ENCODE data around the gene AP1G2.

The AP1G2 gene

DNA sequence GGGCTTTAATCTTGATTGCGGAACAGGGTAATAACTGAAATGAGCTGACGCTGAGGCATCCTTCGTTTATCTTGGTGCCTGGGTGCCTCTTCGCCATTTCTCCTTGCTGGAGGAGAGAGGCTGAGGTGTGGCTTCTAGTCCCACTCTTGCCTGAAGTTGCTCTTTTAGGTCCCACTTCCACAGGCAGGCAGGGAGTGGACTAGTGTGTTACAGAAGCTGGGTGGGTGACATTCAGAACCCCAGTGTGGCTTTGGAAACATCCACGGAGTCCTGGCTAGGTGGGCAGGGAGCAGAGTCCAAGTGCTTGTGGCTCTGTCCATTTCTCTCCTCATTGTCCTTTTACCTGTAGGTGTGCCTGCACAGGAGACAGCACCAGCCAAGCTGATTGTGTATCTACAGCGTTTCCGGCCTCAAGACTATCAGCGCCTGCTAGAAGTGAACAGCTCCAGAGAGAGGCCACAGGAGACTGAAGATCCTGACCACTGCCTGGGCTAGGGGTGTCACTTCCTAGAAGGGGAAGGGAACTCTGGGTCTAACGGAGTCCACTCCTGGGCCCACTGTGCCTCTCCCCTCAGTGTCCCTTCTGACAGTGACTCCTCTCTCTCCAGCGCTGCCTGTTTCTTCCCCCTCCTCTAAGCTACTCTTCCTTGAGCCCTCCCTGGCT is 9.1 kb downstream of the AP1G2 start:
- DNase-seq (ENCODE audit: low read depth in 3 of 3, low spot score in 1 of 3), result no peak

DNA sequence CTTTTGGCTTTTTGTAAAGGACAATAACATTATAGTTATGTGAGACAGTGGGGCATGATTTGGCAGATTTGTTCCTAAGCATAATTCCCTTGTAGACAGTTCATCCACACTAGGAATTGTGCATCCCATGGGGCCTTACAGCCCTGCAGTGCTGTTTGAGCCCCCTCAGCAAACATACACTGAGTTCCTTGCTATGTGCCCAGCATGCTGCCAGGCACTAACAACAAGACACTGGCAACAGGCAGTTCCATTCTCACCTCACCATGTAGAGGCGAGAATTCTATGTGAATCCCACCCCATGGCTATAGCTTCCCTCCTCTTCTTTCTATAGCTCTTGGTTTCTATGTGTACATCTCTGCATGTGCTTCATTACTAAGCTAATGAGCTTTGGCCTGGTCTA is 9.6 kb downstream of the AP1G2 start:
- DNase-seq (ENCODE audit: low read depth in 3 of 3, low spot score in 1 of 3), result no peak

DNA sequence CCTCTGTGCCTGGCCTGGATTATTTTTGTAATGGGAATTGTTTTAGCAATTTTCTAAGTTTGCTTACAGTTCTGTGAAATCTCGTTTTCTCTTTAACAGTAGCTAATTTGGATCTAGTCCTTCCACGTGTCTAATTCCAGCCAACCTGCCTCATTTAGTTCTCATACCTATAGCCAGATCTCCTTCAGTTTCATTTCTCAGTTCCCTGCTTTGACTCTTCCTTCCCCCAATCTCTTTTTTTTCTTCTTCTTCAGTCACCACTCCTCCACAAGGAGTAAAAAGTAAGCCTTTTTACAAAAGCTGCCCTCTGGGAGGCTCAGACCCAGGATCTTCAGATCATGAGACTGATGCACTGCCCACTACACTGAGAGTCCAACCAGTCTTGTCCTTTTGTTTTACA is 10.1 kb downstream of the AP1G2 start:
- no peak for DNase-seq (ENCODE audit: low read depth in 3 of 3, low spot score in 1 of 3)

DNA sequence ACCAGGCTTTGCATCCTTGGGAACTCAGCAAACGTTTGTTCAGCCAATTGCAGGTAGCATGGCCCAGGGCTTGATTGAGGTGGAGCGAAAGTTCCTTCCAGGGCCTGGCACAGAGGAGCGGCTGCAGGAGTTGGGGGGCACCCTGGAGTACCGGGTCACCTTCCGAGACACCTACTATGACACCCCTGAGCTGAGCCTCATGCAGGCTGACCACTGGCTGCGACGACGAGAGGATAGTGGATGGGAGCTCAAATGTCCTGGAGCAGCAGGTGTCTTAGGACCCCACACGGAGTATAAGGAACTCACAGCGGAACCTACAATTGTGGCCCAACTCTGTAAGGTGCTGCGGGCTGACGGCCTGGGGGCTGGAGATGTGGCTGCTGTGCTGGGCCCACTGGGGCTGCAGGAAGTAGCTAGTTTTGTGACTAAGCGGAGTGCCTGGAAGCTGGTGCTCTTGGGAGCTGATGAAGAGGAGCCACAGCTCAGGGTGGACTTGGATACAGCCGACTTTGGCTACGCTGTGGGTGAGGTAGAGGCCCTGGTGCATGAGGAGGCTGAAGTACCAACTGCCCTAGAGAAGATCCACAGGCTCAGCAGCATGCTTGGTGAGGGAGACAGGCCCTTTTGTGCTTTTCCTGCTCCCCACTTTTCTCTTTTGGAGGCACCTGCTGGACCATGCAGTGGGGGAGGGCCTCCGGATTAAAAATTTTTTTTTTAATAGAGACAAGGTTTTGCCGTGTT is 10.7 kb downstream of the AP1G2 start:
- DNase-seq (ENCODE audit: low read depth in 3 of 3, low spot score in 1 of 3), result no peak

DNA sequence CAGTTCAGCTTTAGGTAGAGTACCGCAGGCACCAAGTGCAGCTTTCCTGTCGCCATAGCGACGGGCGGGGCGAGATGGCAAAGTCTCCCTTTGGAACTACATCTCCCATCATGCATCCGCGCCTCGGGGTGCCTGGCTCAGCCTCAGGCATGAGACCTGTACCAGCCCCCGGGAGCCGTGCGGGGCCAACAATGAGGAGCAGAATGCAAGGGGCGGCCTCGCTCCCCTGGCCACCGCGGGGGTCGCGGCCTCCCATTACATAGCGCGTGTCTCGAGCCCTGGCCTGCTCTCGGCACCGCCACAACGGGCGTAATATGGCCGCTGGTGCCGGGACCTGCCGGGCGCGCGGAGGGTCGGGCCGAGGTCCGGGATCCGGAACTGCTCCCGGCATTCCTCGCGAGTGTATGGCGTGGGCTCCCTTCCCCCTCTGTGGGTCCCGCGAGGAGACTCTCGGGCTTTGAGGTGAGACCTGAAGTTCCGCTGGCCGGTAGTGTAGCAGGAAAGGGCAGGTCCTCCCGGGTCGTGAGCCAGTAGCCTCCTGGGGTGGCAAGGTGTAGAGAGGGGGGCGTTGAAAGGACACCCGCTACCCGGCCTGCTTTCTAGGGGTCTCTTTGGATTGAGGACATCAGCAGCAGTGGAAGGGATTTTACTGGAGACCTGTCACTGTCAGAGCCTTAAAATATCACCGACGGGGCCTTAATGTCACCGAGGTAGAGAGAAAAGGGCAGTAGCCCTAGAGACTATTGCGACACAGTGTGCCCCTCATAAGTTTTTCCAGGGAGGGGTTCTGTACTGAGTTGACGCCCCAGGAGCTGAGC is 11.5 kb downstream of the AP1G2 start, which contains the start of gene THTPA:
THTPA (plus strand) TSS at position 390 of the 818 bp plus-strand sequence. CDS start 487 bp downstream, outside the sequence.
- peak; percentile 72 to 80 (median 80) for DNase-seq (ENCODE audit: low read depth in 3 of 3, low spot score in 1 of 3)

DNA sequence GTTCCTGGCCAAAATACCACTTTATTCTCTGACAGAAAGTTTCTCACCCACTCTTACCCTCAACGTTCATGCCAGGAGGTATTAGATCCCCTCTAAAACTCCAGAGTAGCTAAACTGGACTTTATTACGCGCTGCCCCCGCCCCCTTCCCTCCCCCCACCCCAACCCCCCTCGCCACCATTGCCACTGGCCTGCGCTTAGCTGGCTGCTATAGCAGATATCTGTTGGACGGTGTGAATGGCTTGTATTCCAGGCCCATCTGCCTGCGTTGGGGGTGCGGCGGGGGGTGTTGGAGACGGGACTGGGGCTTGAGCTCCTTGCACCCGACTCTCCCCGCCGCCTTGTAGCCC is 12.1 kb downstream of the AP1G2 start:
- no peak for DNase-seq (ENCODE audit: low read depth in 3 of 3, low spot score in 1 of 3)

DNA sequence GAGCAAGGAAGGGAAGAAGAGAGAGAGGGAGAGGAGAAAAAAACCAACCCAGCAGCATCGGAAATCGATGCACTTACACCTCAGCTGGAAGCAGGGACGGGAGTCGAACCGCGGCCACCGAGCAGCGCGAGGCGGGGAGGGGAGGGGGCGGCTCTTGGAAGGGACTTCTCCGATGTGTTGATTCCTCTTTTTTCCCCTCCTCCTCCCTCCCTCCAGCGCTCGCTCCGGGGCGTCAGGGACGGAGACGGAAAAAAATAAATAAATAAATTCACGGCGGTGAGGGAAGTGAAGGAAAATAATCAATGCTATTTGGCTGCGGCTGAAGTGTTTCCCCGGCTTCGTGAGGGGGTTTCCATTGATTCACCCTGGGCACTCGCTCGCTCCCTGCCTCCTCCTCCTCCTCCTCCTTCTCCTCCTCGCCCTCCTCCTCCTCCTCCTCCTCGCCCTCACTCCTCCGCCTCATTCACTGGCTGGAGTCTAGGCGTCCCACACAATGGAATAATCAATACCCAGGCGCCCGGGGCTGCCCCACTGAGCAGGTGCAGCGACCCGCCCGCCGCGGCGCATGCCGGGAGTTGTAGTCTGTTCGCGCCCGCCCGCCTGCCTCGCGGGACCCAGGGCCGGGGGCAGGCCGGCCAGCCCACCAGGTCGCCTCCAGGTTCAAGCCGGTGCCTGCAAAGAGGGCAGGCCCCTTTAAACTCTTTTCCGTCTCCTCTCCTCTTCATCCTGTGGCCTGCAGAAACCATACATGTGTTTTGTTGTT is 16.1 kb downstream of the AP1G2 start, which contains the start of gene ZFHX2:
ZFHX2 (minus strand) TSS at position 500 of the 763 bp plus-strand sequence. CDS start 16,440 bp downstream, outside the sequence.
- DNase-seq (ENCODE audit: low read depth in 3 of 3, low spot score in 1 of 3), result peak; percentile 46 to 74 (median 50)

DNA sequence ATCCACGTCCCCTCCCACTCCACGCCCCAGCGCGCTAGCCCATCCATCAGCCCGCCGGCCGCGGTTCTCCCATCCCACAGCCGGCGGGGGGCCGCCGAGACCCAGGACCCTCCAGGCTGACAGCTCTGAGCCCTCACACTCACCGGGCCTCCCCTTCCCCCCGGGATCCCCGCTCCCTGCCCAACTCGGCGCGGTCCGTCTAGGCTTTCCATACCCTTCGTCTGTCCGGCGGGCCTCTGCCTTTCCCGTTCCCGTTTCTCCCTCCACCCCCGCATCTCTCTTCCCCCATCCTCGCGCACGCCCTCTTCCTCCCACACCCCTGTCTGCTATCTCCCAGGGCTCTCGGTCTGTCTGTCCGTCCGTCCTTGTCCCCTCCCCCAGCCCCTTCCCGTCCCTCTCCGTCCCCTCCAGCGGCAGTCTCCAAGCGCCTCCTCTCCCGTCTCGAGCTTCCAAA is 16.8 kb downstream of the AP1G2 start:
- DNase-seq (ENCODE audit: low read depth in 3 of 3, low spot score in 1 of 3), result no peak

DNA sequence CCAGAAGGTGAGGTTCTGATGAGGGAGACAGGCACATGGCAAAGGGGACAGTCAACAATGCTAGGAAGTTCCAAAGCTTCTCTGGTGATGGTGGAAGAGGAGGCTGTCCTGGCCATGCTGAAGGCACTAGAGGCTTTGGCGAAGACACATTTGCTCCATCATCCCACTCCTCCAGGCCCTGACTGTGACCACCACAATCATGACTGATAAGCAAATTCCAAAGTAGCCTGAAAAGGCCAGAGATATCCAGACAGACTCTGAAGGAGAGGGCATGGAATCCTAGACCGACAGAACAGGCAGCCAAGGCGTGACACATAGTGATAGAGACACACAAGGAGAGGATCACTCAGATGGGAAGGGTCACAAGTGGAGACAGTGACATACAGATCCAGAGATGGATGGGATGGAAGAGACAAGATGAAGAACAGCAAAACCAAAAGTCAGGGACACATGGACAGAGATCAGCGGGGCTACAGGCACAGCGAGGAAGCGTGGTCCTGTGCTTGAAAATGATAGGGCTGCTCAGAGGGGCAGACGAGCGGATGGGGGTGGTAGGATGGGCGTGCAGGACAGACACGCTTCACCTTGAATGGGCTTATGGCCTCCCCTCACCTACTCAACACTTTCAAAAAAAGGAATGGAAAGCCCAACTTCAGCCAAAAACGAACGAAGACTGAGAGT is 17.3 kb downstream of the AP1G2 start:
- no peak for DNase-seq (ENCODE audit: low read depth in 3 of 3, low spot score in 1 of 3)

DNA sequence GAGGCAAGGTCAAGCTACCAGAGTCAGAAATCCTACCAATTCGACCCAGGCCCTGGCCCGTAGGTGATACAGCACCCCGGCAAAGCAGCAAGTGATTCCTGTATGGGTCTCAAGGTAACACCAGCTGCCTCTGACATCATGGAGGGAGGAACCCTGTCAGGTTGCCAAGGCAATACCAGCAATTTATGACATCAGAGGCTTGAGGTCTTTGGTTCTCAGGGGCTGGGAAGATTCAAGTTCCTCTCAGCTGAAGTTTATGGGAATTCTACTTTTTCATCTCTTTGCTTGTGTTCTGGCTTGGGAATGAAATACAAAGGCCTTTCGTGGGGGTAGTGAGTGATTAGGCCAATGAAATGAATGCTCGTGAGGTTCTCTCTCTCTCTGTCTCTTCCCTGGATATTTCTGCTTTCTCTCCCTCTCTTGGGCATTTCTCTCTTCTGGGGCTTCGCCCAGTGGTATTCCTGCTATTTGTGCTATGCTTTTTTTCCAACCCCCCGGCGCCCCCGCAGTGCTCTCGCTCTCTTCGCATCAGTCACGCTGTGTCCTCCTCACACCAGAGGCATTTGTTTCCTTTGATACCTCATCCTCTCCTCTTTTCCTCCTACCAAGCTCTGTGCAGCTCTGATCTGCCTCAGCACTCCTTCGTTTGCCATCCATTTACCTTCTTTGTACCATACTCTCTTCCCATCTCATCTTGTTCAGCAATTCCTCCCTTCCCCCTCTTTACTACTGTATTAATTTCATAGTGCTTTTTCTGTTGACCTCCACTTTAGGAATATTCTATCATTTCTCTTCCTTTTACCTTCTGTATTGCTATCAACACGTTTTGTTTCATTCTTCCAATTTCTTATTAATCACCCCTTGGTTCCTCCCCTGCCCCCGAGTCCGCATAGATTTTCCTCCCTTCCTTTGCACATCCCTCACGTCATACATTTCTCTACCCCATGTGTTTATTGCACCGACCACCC is 19.0 kb downstream of the AP1G2 start:
- DNase-seq (ENCODE audit: low read depth in 3 of 3, low spot score in 1 of 3), result no peak

DNA sequence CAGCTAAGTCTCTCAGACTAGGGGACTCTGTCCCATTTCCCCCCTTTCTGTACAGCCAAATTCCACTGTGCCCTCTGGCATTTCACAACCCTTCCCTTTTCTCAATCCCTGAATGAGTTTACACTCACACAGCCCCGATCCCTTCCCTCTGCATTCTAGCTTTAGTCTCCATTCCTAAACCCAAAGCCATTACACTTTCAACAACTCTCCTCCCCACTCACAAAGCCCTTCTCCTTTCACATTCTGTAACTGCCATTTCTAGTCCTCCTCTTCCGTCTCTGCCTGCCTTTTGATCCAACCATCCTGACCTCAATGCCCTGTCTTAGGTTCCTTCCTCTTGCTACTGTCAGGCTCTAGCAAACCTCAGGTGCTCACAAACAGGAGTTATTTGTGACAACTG is 19.7 kb downstream of the AP1G2 start:
- DNase-seq (ENCODE audit: low read depth in 3 of 3, low spot score in 1 of 3), result no peak

DNA sequence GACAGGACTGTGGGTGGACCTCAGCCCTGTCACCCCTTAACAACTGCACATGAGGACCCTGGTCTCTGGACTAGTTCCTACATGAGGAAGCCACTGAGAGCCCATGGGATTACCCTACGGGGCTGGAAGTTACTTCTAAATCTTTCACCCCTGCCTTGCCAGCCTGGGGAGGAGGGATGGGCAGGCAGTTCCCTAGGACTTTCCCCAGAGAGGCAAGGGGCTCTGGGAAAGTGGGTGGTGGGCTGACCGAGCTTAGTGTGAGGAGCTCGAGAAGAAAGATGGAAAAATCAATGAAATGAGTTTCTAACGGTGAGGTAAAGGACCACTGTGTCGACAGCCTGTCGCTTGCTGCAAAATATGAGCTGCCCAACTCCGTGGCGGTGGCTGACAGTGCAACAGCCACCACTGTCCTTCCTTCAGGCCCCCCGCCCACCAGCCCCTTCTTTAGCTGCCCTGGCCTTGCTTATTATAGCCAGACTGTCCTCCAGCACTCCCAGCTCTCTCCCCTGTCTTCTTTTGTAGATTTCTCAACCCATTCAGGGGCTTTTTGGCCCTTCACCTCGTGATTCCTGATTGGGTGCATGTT is 21.0 kb downstream of the AP1G2 start:
- no peak for DNase-seq (ENCODE audit: low read depth in 3 of 3, low spot score in 1 of 3)

DNA sequence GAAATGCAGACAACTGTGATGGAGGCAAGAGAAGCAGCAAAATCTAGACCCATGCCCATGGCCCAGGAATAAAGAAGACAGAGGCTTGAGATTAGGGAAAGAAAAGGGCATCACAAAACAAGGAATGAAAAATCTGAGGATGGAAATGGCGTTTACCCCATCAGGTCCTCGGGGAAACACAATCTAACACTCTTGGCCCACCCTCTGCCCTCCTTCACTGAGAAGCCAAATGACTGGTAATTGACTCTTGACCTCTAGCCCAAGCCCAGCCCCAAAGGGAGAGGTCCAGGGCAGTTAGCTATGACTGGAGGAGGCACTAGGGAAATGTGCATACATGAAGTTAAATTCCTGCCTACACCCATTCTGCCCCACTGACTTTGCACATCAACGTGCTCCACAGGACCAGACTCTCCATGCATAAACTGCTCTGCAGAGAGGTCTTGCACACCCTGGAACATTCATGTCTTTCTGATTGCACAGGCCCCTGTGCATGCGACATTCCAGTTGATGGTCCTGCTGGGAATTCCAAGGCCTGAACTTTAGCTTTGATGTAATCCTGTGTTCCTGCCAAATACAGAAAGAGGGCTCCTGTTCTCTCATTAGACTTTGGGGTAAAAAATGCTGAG is 21.7 kb downstream of the AP1G2 start:
- no peak for DNase-seq (ENCODE audit: low read depth in 3 of 3, low spot score in 1 of 3)

DNA sequence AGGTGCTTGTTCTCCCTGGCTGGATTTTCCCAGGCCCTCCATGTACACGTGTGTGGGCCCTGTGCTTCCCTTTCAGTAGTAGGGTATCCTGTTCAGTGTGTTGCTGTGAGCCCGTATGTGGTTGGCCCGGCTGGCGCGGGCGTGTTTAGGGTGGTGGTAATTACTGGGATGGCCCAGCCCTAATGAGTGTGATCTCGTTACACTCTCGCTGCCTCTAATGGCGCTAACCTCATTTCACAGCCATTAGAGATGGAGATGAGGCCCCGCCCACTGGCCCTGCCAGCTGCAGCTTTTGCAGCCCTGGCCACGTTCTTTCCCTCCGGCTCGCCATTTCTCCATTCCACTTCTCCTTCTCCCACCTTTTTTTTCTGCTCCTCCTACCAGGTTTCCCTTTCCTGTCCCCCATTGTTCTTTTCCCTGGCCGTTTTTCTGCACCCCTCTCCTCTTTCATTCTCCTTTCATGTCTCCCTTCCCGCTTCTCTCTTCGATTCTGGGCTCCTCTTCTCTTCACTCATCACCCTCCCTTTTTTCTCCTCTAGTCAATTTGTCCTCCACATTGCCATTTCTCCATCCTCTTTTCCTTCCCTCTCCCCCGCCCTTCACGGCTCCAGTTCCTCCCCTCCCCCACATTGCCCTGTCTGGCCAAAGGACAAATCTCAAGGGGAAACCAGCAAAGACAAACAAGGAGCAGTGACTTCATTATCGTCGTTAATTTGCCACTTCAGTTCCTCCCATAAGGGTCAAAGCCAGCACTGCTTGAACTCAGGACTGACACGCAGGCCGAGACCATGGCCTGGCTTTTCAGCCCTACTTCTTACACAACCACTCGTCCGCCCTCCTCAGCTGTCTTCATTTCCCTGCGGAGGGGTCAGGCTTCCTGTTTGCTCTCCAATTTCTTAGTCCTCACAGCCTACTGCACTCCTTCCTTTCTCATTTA is 22.8 kb downstream of the AP1G2 start:
- no peak for DNase-seq (ENCODE audit: low read depth in 3 of 3, low spot score in 1 of 3)

DNA sequence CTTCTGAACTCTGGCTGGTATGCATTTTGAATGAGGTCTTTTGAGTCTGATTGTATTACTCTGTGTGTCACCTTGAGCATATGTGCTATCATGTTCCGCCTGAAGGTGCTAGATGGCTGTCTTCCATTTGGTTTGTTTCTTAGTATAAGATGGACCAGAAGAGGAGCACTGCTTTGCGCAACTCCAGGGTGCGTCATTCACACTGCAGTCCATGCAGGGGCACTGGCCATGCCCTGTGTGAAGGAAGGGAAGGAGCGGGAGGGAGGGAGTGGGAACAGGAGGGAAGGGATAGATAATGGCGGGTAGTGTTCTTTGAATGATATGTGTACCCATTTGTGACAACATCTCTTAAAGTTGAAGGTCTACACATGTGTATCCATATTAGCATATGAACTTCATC is 24.2 kb downstream of the AP1G2 start:
- no peak for DNase-seq (ENCODE audit: low read depth in 3 of 3, low spot score in 1 of 3)

DNA sequence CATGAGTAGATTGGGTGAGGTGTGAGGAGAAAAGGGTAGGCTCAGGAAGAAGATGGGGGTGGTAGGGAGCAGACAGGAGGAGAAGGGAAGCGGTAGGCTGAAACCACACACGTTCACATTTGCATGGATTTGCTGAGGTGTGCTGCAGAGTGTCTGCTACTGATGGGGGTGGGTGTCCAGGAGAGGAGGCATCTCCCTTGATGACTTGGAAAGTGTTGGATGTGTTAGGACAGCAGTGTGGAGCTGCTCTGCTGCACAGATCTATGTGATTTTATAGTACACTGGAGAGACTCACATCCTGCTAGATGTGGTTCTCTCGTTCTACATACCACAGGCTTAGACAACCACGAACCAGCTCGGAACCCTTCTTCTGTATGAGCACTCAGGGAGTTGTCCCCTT is 25.3 kb downstream of the AP1G2 start:
- no peak for DNase-seq (ENCODE audit: low read depth in 3 of 3, low spot score in 1 of 3)

DNA sequence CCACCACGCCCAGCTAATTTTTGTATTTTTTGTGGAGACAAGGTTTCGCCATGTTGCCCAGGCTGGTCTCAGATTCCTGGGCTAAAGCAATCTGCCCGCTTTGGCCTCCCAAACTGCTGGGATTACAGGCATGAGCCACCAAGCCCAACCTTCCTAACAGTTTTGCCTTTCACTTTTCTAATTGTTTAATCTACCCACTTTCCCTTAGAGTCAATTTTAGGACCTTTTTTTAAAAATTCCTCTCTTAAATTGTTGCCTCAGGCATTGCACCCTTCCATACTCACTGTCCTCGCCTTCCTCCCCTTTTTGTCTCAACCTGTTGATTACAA is 27.5 kb downstream of the AP1G2 start:
- no peak for DNase-seq (ENCODE audit: low read depth in 3 of 3, low spot score in 1 of 3)
